Lower leg skin (tissue), 3 donors: ENCODE data around the gene PRCP.

Source experiments
- CTCF ChIP-seq, 3 donors: fragments of 450-650 bp; IDR thresholded peaks; one replicate each; pipeline ENCODE4 v1.5.1; 2016; ENCODE audit warnings: antibody characterized with exemption in 3 of 3, mild to moderate bottlenecking in 3 of 3, moderate library complexity in 2 of 3
- POLR2A ChIP-seq, 2 donors: fragments of 450-650 bp; IDR thresholded peaks; one replicate each; pipeline ENCODE4 v1.6.1; 2016 to 2017; ENCODE audit warnings: antibody characterized with exemption in 2 of 2, mild to moderate bottlenecking in 1 of 2, moderate library complexity in 1 of 2

GRCh38 chr11:82901922-82902485, 1.8 kb upstream of the PRCP start:
- TF ChIP-seq CTCF (IDR thresholded peaks at IDR 0.05) = no peak
- TF ChIP-seq POLR2A (IDR thresholded peaks at IDR 0.05) = no peak
